ENCODE data around the gene PDHX.
"Not testable (repeated sequence)": the region's sequence is repeated elsewhere in the genome, so short reads cannot be mapped to it uniquely, and the experiment has no call there.

The PDHX gene

GRCh38 chr11:34916015-34916842 is at the start of gene PDHX, which contains the start of gene APIP:
Gene PDHX (plus strand): TSS chr11:34916618. CDS start chr11:34916656, 38 bp downstream.
Gene APIP (minus strand): TSS chr11:34916379. CDS start chr11:34916284, 95 bp downstream.
- DNase-seq (ENCODE audit: low spot score) = peak; percentile 92

- DNase-seq (ENCODE audit: low spot score) = no peak
These were observed 47.0 kb upstream of the PDHX start for GRCh38 chr11:34869425-34869824.

GRCh38 chr11:34870548-34871196 is 45.7 kb upstream of the PDHX start:
- DNase-seq (ENCODE audit: low spot score) = no peak

DNA sequence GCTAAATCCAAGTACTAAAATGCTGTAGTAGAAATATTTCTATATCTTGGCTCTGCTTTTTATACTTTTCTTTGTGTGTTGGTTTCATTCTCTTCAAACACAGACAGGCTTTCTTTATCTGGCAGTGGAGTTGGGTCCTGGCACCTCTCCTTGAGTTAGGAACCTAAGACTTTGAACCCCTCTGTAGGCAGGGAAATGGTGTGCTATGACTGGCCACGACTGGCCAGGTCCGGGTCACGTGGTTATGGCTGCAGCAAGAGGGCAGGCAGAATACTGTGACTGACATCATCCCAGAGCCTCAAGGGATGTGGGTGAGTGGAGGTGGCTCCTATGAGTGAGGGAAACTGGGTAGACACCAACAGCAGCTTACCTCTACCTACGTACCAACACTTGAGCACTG is 42.2 kb upstream of the PDHX start:
- DNase-seq (ENCODE audit: low spot score) = no peak

DNA sequence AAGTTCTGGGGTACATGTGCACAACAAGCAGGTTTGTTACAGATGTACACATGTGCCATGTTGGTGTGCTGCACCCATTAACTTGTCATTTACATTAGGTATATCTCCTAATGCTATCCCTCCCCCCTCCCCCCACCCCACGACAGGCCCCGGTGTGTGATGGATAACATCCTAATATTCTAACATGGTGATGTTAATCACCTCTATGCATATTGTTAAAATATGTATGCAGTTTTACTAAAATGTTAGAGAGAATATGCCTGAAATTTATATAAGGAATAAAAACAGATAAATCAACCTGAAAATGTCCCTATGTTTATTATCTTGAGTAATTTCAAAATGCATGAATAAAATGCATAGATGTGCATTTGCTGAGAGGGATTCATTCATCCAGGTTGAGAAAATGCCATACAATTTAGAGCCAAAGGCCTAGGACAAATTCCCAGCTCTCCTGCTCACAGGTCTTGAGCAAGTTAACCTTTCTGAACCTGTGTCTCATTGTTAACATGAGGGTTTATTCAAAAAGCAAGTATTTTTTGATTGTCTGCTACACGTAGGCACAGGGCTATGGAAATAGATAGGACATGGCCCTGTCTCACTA is 38.9 kb upstream of the PDHX start:
- DNase-seq (ENCODE audit: low spot score) = no peak

DNA sequence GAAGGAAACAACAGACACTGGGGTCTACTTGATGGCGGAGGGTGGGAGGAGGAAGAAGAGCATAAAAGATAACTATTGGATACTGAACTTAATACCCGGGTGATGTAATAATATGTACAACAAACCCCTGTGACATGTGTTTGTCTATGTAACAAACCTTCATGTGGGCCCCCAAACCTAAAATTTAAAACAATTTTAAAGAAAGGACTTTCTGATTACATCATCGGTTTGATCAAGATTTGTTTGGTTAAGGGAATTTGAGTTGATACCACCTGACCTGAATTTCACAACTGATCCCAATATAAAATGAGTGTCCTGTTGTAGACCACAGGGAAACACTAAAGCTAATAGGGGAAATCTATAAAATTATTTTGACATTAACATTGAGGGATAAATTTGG is 34.5 kb upstream of the PDHX start:
- no peak for DNase-seq (ENCODE audit: low spot score)

DNA sequence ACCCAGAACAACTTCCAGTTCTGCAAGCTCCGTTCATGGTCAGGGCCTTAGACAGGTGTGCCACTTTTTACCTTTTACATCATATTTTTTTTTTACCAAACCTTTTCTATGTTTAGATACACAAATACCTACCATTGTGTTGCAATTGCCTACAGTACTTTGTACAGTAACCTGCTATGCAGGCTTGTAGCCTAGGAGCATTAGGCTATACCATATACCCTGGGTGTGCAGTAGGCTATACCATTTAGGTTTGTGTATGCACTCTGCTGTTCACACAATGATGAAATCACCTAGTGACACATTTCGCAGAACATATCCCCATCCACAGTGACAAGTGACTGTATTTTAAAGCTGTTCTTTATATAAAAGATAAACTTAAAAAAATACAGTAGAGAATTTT is 29.8 kb upstream of the PDHX start:
- no peak for DNase-seq (ENCODE audit: low spot score)

DNA sequence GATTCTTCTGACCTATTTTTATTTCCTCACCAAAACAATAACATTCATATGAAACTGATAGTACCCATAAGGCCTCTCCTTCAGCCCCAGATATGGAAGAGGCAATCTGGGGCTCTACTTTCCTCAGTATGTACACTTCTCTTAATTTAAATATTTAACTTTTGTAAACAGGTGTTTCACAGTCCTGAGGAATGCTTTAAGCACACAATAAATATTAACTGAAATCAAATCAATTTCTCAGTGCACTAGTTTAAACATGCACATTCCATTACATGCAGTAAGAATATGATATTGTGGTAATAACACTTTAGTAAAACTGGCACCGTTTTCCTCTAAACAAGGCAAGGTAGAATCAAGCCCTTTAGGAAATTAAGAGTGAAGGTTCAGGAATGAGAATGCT is 29.2 kb upstream of the PDHX start:
- no peak for DNase-seq (ENCODE audit: low spot score)

DNA sequence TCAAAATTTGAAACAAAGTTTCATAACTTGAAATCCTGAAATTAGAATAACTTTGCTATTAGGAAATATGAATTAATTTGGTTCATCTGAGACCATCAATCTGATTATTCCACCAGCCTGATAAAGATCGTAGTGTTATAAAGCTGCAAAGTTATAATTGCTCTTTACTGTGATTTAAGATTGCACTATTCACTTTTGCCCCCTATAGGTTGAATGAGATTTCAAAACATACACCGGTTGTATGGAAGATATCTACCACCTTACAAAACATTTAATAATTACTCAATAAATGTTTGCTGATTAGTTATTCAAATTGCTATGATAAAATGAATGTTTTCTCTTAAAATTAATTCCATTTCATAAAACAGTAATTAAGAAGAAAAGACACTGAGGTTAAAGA is 26.3 kb upstream of the PDHX start:
- DNase-seq (ENCODE audit: low spot score) = no peak

DNA sequence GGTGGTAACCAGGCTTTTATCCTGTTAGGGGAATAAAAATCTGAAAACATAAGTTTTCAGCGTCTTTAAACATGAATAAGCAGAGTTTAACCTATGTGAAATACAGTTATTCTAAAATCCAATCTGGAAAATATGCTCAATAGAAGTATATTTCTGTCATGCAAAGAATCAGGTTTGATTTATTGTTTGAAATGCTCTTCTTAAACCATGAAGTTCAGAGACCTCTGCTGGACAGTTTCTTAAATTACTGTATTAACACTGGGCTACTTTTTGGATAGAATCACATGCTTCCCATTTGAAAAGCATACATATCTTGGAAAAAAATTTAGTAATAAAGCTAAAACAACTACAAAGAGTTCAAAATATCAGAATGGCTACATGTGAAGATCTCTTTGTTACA is 25.6 kb upstream of the PDHX start:
- peak; percentile 14 for DNase-seq (ENCODE audit: low spot score)

DNA sequence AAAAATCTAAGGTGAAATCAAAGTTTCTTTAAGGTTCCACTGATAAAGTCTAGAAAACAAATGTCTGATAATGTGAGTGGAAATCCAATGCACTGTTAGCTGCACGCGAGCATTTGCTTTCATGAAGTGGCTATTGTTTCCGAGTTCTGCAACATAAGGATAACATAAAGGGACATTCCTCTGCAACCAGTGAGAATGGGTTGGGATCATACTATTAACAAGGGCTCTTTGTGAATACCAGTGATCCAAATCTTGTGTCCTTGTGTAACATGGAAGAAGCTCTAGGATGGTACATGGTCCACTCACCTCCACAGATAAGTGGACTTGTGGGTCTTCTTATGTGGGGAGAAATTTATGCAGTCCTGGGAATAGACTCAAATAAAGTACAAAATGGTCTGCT is 24.8 kb upstream of the PDHX start:
- no peak for DNase-seq (ENCODE audit: low spot score)

GRCh38 chr11:34893416-34893815 is 23.0 kb upstream of the PDHX start:
- no peak for DNase-seq (ENCODE audit: low spot score)

- not testable (repeated sequence) for DNase-seq (ENCODE audit: low spot score)
These were observed 20.2 kb upstream of the PDHX start for GRCh38 chr11:34896191-34896590.

- DNase-seq (ENCODE audit: low spot score) = no peak
These were observed 19.1 kb upstream of the PDHX start for GRCh38 chr11:34897171-34897870.

GRCh38 chr11:34898474-34898873 is 17.9 kb upstream of the PDHX start:
- no peak for DNase-seq (ENCODE audit: low spot score)

DNA sequence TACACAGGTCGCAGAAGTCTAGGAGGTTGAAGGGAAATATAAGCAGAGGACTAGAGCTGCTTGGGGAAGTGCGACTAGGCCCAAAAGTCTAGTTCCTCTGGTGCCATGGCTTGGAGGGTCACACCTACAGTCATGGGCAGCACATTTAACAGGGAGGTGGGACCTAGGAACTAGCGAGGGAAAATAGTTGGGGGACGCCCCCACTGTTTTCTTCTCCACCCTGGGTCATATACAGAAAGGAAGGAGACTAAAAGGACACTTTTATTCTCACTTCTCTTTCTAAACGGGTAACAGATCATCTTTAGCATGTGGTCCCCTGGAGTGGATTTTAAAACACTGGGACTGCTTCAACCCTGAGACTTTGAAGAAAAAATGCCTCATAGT is 16.8 kb upstream of the PDHX start:
- DNase-seq (ENCODE audit: low spot score) = no peak

- DNase-seq (ENCODE audit: low spot score) = no peak
These were observed 11.9 kb upstream of the PDHX start for GRCh38 chr11:34904421-34904955.

- DNase-seq (ENCODE audit: low spot score) = no peak
These were observed 10.8 kb upstream of the PDHX start for GRCh38 chr11:34905666-34906065.

DNA sequence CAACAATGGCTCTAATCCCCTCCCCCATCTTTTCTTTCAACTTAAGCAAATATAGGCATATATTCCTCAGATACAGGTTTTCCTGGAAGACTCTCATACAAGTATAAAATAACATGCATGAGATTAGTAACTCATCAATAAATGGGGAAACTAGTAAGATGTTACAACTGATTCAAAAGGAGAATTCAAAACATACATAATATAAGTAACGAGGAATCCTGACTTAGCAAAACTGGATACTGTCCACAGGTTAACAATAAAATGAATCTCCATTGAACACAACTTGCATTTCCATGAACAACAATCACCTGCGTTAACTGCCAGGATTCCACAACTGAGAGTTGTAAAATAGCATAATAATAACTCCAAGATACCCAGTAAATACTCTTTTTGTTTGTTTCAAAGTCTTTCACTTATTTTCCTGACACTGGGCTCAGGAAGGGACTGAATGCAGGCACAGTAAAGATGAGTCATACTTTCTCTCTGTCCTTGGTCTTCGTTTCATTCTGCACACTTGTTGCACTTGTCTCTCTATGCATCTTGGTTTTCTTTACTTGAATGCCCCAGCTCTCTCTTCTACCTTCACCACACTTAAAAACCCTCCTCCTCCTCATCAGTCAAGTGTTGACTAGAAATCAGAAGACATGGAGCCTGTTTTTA is 8.4 kb upstream of the PDHX start:
- DNase-seq (ENCODE audit: low spot score) = no peak

DNA sequence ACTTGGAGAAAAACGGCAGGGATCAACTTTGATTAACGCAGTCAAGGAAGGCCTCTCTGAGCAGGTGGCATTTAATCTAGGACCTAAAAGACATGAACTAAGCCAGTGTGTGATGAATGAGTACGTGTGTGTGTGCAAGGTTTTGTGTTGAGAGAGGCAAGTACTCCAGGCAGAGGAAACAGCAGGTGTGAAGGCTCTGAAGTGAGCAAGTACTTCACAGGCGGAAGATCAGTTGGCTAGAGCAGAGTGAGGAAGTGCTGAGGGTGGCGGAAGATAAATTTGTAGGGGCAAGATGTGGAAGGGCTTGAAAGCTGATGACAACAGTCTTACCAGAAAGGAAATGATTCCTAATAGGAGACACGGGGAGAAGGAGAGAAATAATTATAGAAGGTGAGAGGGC is 7.0 kb upstream of the PDHX start:
- DNase-seq (ENCODE audit: low spot score) = no peak

DNA sequence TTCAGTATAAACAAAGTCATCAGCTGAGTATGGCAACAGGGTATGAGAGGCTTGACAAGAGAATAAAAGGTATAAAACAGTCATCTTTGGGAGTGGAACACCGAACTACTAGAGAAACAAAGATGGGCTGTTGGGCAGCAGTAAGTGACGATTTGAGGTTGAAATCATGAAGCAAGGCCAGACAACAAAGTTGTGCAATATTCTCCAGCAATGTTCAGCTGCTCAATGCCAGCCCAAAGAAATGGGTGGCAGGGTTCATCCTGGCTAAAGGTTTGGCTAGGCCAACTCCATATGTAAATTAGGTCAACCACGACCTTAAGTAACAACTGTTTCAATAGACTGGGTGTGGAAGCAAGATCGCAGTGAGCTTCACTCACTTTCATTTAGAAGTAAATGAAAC is 6.5 kb upstream of the PDHX start:
- DNase-seq (ENCODE audit: low spot score) = no peak

DNA sequence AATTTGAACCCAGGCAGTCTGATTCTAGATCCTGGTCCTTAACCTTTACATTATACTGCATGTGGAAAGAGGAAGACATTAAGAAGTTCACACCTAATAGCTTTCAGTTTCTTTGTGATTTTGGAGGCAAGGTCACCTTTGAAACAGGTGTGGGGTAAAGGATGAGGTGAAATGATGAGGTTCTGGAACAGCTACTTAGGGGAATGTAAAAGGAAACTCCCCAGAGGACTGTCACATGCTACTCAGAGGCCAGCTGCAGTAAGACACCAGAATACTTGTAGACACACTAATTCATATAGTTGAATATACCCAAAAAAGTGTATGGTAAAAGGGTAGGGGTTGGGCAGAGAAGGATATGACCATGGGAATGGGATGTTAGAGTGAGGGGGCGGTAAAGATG is 5.6 kb upstream of the PDHX start:
- no peak for DNase-seq (ENCODE audit: low spot score)
